ENCODE measurements around the gene PRG2.

Gene PRG2

DNA sequence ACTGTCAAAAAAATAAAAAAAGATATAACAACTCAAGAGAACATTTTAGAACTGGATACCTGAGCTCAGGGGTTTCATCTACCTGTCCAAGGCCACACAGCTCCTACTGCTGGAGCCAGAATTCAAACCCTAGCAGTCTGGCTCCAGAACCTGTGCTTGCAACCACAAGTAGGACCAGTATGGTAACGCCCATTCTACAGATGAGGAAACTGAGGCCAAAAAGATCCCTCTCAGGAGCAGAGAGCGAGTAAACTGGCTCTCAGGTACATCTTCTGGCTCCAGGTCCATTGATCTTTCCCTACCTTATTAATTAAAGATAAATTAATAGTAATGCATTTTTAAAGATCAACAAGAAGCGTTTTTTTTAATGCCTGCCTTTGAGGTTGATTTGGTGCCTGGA is 33.1 kb downstream of the PRG2 start:
- TF ChIP-seq, protein P1, sequence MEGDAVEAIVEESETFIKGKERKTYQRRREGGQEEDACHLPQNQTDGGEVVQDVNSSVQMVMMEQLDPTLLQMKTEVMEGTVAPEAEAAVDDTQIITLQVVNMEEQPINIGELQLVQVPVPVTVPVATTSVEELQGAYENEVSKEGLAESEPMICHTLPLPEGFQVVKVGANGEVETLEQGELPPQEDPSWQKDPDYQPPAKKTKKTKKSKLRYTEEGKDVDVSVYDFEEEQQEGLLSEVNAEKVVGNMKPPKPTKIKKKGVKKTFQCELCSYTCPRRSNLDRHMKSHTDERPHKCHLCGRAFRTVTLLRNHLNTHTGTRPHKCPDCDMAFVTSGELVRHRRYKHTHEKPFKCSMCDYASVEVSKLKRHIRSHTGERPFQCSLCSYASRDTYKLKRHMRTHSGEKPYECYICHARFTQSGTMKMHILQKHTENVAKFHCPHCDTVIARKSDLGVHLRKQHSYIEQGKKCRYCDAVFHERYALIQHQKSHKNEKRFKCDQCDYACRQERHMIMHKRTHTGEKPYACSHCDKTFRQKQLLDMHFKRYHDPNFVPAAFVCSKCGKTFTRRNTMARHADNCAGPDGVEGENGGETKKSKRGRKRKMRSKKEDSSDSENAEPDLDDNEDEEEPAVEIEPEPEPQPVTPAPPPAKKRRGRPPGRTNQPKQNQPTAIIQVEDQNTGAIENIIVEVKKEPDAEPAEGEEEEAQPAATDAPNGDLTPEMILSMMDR (IDR thresholded peaks at IDR 0.05; ENCODE audit: low read depth, low read length): no peak
- TF ChIP-seq MYC (IDR thresholded peaks at IDR 0.05; ENCODE audit: low read depth, low read length): no peak
- TF ChIP-seq, protein P2, sequence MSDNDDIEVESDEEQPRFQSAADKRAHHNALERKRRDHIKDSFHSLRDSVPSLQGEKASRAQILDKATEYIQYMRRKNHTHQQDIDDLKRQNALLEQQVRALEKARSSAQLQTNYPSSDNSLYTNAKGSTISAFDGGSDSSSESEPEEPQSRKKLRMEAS (IDR thresholded peaks at IDR 0.05; ENCODE audit: low read depth, low read length): no peak
- TF ChIP-seq POLR2A (IDR thresholded peaks at IDR 0.05; ENCODE audit: extremely low read depth, insufficient read length): no peak
- no peak overlapping the region for H3K4me3 ChIP-seq (ENCODE audit: low read depth, low read length)
- DNase-seq (ENCODE audit: low read depth): no peak

DNA sequence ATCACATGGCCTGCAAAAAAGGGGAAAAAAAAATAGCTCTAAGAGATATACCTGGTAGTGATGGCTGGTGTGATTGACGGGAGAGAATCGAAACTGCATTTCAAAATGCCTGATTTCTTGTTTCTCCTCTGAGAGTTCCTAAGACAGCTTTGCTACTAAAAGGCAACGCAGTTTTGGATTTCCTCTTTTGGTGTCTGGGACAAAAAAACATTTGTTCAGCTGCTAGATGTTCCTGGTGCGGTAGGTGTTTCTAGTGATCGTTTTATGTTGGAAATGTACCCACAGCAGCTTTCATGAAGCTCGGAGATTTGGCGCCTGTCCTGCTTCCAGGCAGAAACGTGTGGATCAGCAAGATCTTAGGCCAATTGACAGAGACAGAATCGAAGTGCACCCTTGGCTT is 34.2 kb downstream of the PRG2 start:
- DNase-seq (ENCODE audit: low read depth): no peak
- no peak for TF ChIP-seq MYC (IDR thresholded peaks at IDR 0.05; ENCODE audit: low read depth, low read length)
- no peak for TF ChIP-seq POLR2A (IDR thresholded peaks at IDR 0.05; ENCODE audit: extremely low read depth, insufficient read length)
- TF ChIP-seq, protein P2 (IDR thresholded peaks at IDR 0.05; ENCODE audit: low read depth, low read length): no peak
- TF ChIP-seq, protein P1 (IDR thresholded peaks at IDR 0.05; ENCODE audit: low read depth, low read length): no peak
- H3K4me3 ChIP-seq (ENCODE audit: low read depth, low read length): no peak overlapping the region

DNA sequence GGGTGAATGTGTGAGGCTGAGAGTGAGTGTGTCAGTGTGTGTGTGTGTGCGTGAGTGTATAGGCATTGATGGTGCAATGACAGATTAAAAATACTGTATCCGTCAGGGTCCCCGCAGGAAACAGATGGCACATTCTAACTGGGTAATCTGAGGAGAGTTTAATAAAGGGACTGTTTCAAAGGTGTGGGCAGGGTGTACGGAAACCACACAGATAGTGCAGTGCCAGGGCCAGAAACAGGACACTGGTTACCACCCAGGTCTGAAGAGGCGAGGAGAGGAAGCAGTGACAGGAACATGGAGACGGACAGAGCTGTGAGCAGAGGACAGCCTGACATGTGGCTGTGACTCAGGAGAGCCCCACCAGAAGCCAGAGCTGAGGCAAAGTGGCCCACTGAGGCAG is 35.8 kb downstream of the PRG2 start:
- DNase-seq (ENCODE audit: low read depth): no peak
- TF ChIP-seq, protein P1 (IDR thresholded peaks at IDR 0.05; ENCODE audit: low read depth, low read length): no peak

DNA sequence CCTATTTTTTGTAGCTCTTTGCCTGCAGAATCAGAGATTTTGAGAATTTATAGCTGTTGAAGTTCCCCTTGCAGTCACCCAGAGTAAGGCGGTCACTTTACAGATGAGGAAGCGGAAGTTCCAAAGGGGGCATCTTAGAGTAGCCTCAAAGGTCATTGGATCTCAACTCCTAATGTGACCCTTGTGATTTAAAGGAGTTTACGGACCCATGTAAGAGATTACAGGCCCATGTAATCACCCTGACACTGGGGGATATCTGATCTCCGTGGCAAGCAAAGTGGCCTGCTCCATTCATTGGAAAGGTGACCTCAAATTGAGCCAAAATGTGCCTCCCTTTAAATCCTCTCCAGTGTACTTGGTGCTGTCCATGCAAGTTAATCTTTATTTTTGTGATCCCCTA is 36.6 kb downstream of the PRG2 start:
- DNase-seq (ENCODE audit: low read depth): no peak
- TF ChIP-seq MYC (IDR thresholded peaks at IDR 0.05; ENCODE audit: low read depth, low read length): no peak
- TF ChIP-seq, protein P1 (IDR thresholded peaks at IDR 0.05; ENCODE audit: low read depth, low read length): no peak
- no peak overlapping the region for H3K4me3 ChIP-seq (ENCODE audit: low read depth, low read length)

More for the DNA sequence above, 35.8 kb downstream of the PRG2 start:
- no peak overlapping the region for H3K4me3 ChIP-seq (ENCODE audit: low read depth, low read length)

DNA sequence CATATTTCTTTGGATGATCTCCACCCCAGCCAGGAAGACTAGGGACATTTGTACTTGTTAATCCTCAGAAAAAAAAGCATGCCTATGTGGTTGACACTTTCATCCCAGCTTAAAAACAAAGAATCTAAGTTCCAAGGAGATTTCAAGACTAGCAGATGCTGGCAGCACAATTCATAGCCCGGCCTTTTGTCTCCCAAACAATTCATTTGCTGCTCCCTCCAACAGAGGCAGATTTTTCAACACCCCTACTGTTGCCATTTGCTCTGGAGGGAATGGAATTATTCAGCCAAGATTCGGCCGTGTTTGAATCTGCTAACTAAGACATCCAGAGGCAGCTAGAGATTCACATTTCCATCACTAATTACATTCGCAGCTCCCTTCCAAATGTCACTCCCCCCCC is 37.0 kb downstream of the PRG2 start:
- TF ChIP-seq MYC (IDR thresholded peaks at IDR 0.05; ENCODE audit: low read depth, low read length): no peak
- TF ChIP-seq, protein P1 (IDR thresholded peaks at IDR 0.05; ENCODE audit: low read depth, low read length): no peak
- no peak for TF ChIP-seq POLR2A (IDR thresholded peaks at IDR 0.05; ENCODE audit: extremely low read depth, insufficient read length)
- TF ChIP-seq, protein P2 (IDR thresholded peaks at IDR 0.05; ENCODE audit: low read depth, low read length): no peak
- DNase-seq (ENCODE audit: low read depth): no peak
- H3K4me3 ChIP-seq (ENCODE audit: low read depth, low read length): no peak overlapping the region

DNA sequence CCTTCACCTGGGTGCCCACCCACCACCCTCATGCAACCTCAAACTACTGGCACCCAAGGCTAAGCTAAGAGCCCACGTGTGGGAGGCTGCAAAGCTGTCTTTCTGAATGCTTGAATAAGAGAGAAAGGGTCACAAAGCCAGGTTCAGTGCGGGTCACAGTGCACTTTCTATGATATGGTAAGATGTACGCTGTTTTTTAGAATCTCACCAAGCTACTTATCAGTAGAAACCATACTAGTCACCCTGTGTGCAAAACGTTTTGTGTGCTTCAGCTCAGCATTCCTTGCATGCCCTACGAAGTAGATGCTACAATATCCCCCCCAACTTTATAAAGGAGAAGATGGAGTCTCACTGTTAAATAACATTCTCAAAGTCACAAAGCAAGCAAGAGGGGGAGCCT is 37.4 kb downstream of the PRG2 start:
- TF ChIP-seq, protein P1 (IDR thresholded peaks at IDR 0.05; ENCODE audit: low read depth, low read length): no peak
- TF ChIP-seq, protein P2 (IDR thresholded peaks at IDR 0.05; ENCODE audit: low read depth, low read length): no peak
- TF ChIP-seq MYC (IDR thresholded peaks at IDR 0.05; ENCODE audit: low read depth, low read length) (no peak), POLR2A (IDR thresholded peaks at IDR 0.05; ENCODE audit: extremely low read depth, insufficient read length) (no peak)
- no peak for DNase-seq (ENCODE audit: low read depth)
- no peak overlapping the region for H3K4me3 ChIP-seq (ENCODE audit: low read depth, low read length)

Measured in NB4 (cell line).